HCT116 (cell line): ENCODE measurements around the gene HNRNPA2B1. TPM values are rescaled to one million over a fixed set of nuclear protein-coding genes. Genes with fewer than 3 reads are reported as not detected.

Experiments used
- ATAC-seq: fragments of 200-7000 bp; cut with Tn5 transposase; 2 replicates; pipeline ENCODE4 v1.9.1; 2020; ENCODE audit warnings: mild to moderate bottlenecking, moderate library complexity
- BruUV-seq: library from RNA; stranded (reverse); fragments of 400-500 nt; replicated peaks from 2 replicates; lab custom pipeline; 2021; lab: Mats Ljungman, UMichigan
- CTCF ChIA-PET: fragments of 300-600 bp; sonication (Branson Sonifier 250); formaldehyde crosslinking; loops from one replicate; lab custom pipeline; 2021; ENCODE audit warnings: antibody characterized with exemption; lab: Charles Lee
- POLR2A ChIA-PET: fragments of 300-600, 350-600 bp; sonication (Branson Sonifier 250); formaldehyde crosslinking; loops from one replicate; lab custom pipeline; 2021; ENCODE audit warnings: antibody characterized with exemption; lab: Charles Lee
- RAD21 ChIA-PET, 2 experiments: fragments of 300-600 bp; sonication (Branson Sonifier 250); formaldehyde crosslinking; loops; one replicate each; lab custom pipeline; 2023; ENCODE audit warnings: low total read pairs in 2 of 2; ENCODE audit not compliant: uncharacterized antibody in 2 of 2, unreplicated experiment in 2 of 2, low non-redundant PET in 1 of 2; lab: Charles Lee
- DNase-seq: peaks from one replicate; pipeline ENCODE4 v3.0.0-alpha.2; 2010; ENCODE audit warnings: low read depth, low spot score
- H2AFZ ChIP-seq: fragments of 200-600 bp; shearing (Covaris generic), sonication (generic); 2 replicates; pipeline ENCODE4 v1.6.1; 2017; ENCODE audit warnings: low read depth, mixed run types, mixed read lengths, antibody characterized with exemption, low read length; ENCODE audit not compliant: poor library complexity, severe bottlenecking
- H3K27ac ChIP-seq: 2 replicates; pipeline ENCODE4 v1.5.1; 2012; ENCODE audit warnings: low read depth, low read length
- H3K27me3 ChIP-seq: fragments of 200-600 bp; sonication (generic); 2 replicates; pipeline ENCODE4 v1.6.1; 2016; ENCODE audit warnings: mixed run types, low read length, mixed read lengths; ENCODE audit not compliant: insufficient read depth
- H3K36me3 ChIP-seq, 2 experiments: fragments of 200-500 bp in 1 of 2; fragments of 200-600 bp in 1 of 2; sonication (Bioruptor generic) in 1 of 2; sonication (generic) in 1 of 2; 2 replicates each; pipeline versions ENCODE4 v1.5.1 to v1.6.1; 2014 to 2016; ENCODE audit warnings: low read length in 2 of 2, inconsistent platforms in 1 of 2, mixed read lengths in 1 of 2, mixed run types in 1 of 2; ENCODE audit not compliant: insufficient read depth in 2 of 2, control insufficient read depth in 1 of 2
- H3K4me1 ChIP-seq, 2 experiments: fragments of 200-600 bp in 1 of 2; sonication (generic) in 1 of 2; 2 replicates each; pipeline versions ENCODE4 v1.5.1 to v1.6.1; 2012 to 2017; ENCODE audit warnings: low read length in 2 of 2, inconsistent platforms in 1 of 2, mild to moderate bottlenecking in 1 of 2, mixed read lengths in 1 of 2, mixed run types in 1 of 2, moderate library complexity in 1 of 2; ENCODE audit not compliant: insufficient read depth in 2 of 2, control insufficient read depth in 1 of 2
- H3K4me2 ChIP-seq: fragments of 200-600 bp; sonication (generic); 2 replicates; pipeline ENCODE4 v1.6.1; 2017; ENCODE audit warnings: mixed run types, low read length, mixed read lengths
- H3K4me3 ChIP-seq, 2 experiments: fragments of 200-600 bp in 1 of 2; sonication (generic) in 1 of 2; replicated peaks in 1 of 2; 2 replicates each; pipeline ENCODE4 v1.5.1; 2011 to 2016; ENCODE audit warnings: low read length in 2 of 2, control low read depth in 1 of 2, low read depth in 1 of 2, mild to moderate bottlenecking in 1 of 2, mixed read lengths in 1 of 2, mixed run types in 1 of 2
- H3K79me2 ChIP-seq: fragments of 200-600 bp; sonication (generic); 2 replicates; pipeline ENCODE4 v1.6.1; 2017; ENCODE audit warnings: mild to moderate bottlenecking, mixed run types, low read length, moderate library complexity, mixed read lengths; ENCODE audit not compliant: insufficient read depth
- H3K9ac ChIP-seq: fragments of 200-600 bp; sonication (generic); 2 replicates; pipeline ENCODE4 v1.6.1; 2016; ENCODE audit warnings: low read length, mixed read lengths
- H3K9me2 ChIP-seq: fragments of 200-600 bp; sonication (generic), shearing (Covaris generic); 2 replicates; pipeline ENCODE4 v1.6.1; 2017; ENCODE audit warnings: mixed run types, mild to moderate bottlenecking, moderate library complexity; ENCODE audit not compliant: insufficient read depth
- H3K9me3 ChIP-seq, 2 experiments: fragments of 200-500 bp in 1 of 2; fragments of 200-600 bp in 1 of 2; sonication (Bioruptor generic) in 1 of 2; sonication (generic) in 1 of 2; 2 replicates each; pipeline ENCODE4 v1.6.1; 2014 to 2017; ENCODE audit warnings: low read length in 2 of 2, mixed read lengths in 2 of 2, inconsistent platforms in 1 of 2, low read depth in 1 of 2, mild to moderate bottlenecking in 1 of 2, mixed run types in 1 of 2, moderate library complexity in 1 of 2; ENCODE audit not compliant: control insufficient read depth in 1 of 2, insufficient read depth in 1 of 2
- H4K20me1 ChIP-seq: fragments of 200-600 bp; sonication (generic), shearing (Covaris generic); 2 replicates; pipeline ENCODE4 v1.6.1; 2017; ENCODE audit warnings: mixed run types, mild to moderate bottlenecking, moderate library complexity; ENCODE audit not compliant: insufficient read depth
- CEBPB ChIP-seq: IDR thresholded peaks from 2 replicates; pipeline ENCODE4 v1.6.1; 2012; ENCODE audit warnings: low read depth
- EGR1 ChIP-seq: IDR thresholded peaks from 2 replicates; pipeline ENCODE4 v1.6.1; 2012; ENCODE audit warnings: low read depth
- FOSL1 ChIP-seq: IDR thresholded peaks from 2 replicates; pipeline ENCODE4 v1.6.1; 2012; ENCODE audit warnings: low read depth
- POLR2A ChIP-seq: IDR thresholded peaks from 2 replicates; pipeline ENCODE4 v1.7.0; 2011; ENCODE audit warnings: borderline replicate concordance; ENCODE audit not compliant: insufficient read depth, insufficient read length; ENCODE audit errors: extremely low read depth
- POLR2AphosphoS5 ChIP-seq: IDR thresholded peaks from 2 replicates; pipeline ENCODE4 v1.6.1; 2011; ENCODE audit warnings: mild to moderate bottlenecking, low read depth, low read length, moderate library complexity
- SRF ChIP-seq: IDR thresholded peaks from 2 replicates; pipeline ENCODE4 v1.6.1; 2012; ENCODE audit warnings: low read depth
- YY1 ChIP-seq: IDR thresholded peaks from 2 replicates; pipeline ENCODE4 v1.6.1; 2011; ENCODE audit warnings: low read length, low read depth, moderate library complexity, mild to moderate bottlenecking; ENCODE audit not compliant: insufficient replicate concordance; ENCODE audit errors: extremely low read depth
- intact Hi-C: fragments of 100-400 bp; cut with micrococcal nuclease; formaldehyde crosslinking; loops from 2 replicates; pipeline ENCODE4 v1.10.0; 2022
- total RNA-seq: library from RNA; stranded (reverse); gene quantifications from one replicate; pipeline ENCODE4 v1.2.1, GENCODE V29; 2021; ENCODE audit not compliant: unreplicated experiment
- TF ChIP-seq, protein P1 (sequence below): IDR thresholded peaks from 2 replicates; pipeline ENCODE4 v1.6.1; 2011; ENCODE audit warnings: mild to moderate bottlenecking, low read length, moderate library complexity; ENCODE audit not compliant: insufficient replicate concordance; ENCODE audit errors: extremely low read depth
- TF ChIP-seq, protein P2 (sequence below): IDR thresholded peaks from 2 replicates; pipeline ENCODE4 v1.6.1; 2012

HNRNPA2B1 gene
- total RNA-seq, 1 experiment from 2014 or later = 870 TPM

DNA sequence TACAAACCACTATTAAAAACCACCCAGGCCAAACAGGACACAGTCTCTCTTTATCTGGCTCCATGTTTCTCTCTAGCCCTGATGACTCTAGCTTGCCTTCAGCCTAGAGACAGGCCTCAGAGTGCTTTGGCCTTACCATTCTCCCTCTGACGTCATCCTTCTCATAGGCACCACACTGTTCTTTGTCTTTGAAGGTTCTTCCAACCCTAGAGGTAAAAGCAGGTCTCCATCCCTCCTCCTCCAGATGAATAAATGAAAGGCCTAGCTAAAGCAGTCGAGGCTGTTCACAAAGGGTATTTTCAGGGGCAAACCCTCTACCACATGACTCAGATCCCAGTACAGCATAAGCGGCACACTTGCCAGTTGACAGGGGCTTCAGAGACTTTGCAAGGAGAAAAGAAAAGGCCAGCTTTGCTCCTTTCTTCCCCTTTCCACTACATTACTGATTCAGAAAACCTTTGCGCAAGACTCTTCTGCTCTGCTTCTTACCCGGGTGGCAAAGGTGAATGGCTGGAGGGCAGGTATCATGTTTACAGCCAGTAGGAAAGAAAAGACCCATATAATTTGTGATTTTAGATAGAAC is 33.8 kb downstream of the HNRNPA2B1 start:
- peaks cover 5 to 10% of the 10 kb centered on the region in 2 experiments; a peak in 2 of 4 replicates for H3K4me1 ChIP-seq

More for the DNA sequence above, 33.8 kb downstream of the HNRNPA2B1 start:
- DNase-seq (no peak), ATAC-seq (no peak)
- Histone ChIP-seq H4K20me1 (no peaks in the 10 kb centered on the region), H3K36me3 (no peaks in the 10 kb centered on the region), H3K9me3 (no peaks in the 10 kb centered on the region), H3K9me2 (no peaks in the 10 kb centered on the region), H3K4me2 (no peak overlapping the region), H3K9ac (no peak overlapping the region), H3K27ac (no peak overlapping the region), H3K4me3 (no peak overlapping the region), H3K79me2 (peaks cover 13% of the 10 kb centered on the region; the same call in 1 of the 2 replicates), H2AFZ (no peak overlapping the region), H3K27me3 (no peaks in the 10 kb centered on the region)
- no TSS peak for BruUV-seq
- TF ChIP-seq POLR2AphosphoS5 (no peak), SRF (no peak), EGR1 (no peak), YY1 (no peak), FOSL1 (no peak), CEBPB (peak; percentile 27; the same call in 1 of the 2 replicates), POLR2A (no peak)
- TF ChIP-seq, protein P1, sequence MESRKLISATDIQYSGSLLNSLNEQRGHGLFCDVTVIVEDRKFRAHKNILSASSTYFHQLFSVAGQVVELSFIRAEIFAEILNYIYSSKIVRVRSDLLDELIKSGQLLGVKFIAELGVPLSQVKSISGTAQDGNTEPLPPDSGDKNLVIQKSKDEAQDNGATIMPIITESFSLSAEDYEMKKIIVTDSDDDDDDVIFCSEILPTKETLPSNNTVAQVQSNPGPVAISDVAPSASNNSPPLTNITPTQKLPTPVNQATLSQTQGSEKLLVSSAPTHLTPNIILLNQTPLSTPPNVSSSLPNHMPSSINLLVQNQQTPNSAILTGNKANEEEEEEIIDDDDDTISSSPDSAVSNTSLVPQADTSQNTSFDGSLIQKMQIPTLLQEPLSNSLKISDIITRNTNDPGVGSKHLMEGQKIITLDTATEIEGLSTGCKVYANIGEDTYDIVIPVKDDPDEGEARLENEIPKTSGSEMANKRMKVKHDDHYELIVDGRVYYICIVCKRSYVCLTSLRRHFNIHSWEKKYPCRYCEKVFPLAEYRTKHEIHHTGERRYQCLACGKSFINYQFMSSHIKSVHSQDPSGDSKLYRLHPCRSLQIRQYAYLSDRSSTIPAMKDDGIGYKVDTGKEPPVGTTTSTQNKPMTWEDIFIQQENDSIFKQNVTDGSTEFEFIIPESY = no peak
- TF ChIP-seq, protein P2, sequence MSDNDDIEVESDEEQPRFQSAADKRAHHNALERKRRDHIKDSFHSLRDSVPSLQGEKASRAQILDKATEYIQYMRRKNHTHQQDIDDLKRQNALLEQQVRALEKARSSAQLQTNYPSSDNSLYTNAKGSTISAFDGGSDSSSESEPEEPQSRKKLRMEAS = no peak
- POLR2A ChIA-PET = no interaction called here
- CTCF ChIA-PET = no interaction called here
- intact Hi-C loops = no loop called here
- RAD21 ChIA-PET = no interaction called here
